LNCaP clone FGC (cell line): ENCODE data around the gene SRGAP3.

Experiments used
- DNase-seq: peaks from one replicate; pipeline ENCODE4 v3.0.0-alpha.2; 2011; ENCODE audit warnings: low read depth
- H3K4me3 ChIP-seq: 2 replicates; pipeline ENCODE4 v1.5.1; 2011; ENCODE audit warnings: mild to moderate bottlenecking, low read depth, low read length, control low read depth
- TF ChIP-seq, protein P1 (sequence below): IDR thresholded peaks from 2 replicates; pipeline ENCODE4 v1.5.1; 2012; ENCODE audit warnings: mild to moderate bottlenecking; ENCODE audit not compliant: control insufficient read depth, insufficient read depth; ENCODE audit errors: extremely low read depth

Gene SRGAP3

DNA sequence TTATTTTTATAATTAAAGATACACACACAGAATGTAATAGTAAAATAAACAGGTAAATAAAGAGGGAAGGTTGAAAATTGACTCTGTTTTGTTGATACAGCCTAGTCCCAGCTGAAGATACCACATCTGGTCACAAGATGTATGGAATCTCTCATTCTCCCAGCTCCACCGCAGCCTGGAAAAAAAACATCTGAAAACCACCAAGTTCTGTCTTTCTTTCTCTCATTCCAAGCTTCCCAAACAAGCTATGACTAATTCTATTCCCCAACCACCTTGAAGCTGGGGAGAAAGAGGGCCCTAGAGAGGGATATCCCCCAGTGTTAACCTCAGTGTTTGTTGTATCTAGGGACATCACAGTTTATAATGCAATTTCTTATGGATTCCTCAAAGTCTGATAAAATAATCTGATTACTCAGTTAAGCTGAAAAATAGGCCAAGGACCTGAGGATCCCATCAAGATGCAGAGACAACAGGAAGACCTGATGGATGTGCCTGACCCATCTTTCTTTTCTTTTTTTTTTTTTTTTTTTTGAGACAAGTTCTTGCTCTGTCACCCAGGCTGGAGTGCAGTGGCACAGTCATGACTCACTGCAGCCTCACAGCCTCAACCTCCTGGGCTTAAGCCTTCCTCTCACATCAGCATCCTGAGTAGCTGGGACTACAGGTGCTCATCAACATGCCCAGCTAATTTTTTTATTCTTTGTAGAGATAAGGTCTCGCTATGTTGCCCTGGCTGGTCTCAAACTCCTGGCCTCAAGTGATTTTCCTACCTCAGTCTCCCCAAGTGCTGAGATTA is 38.1 kb downstream of the SRGAP3 start:
- H3K4me3 ChIP-seq = no peak overlapping the region
- no peak for DNase-seq
- TF ChIP-seq, protein P1, sequence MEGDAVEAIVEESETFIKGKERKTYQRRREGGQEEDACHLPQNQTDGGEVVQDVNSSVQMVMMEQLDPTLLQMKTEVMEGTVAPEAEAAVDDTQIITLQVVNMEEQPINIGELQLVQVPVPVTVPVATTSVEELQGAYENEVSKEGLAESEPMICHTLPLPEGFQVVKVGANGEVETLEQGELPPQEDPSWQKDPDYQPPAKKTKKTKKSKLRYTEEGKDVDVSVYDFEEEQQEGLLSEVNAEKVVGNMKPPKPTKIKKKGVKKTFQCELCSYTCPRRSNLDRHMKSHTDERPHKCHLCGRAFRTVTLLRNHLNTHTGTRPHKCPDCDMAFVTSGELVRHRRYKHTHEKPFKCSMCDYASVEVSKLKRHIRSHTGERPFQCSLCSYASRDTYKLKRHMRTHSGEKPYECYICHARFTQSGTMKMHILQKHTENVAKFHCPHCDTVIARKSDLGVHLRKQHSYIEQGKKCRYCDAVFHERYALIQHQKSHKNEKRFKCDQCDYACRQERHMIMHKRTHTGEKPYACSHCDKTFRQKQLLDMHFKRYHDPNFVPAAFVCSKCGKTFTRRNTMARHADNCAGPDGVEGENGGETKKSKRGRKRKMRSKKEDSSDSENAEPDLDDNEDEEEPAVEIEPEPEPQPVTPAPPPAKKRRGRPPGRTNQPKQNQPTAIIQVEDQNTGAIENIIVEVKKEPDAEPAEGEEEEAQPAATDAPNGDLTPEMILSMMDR = no peak

DNA sequence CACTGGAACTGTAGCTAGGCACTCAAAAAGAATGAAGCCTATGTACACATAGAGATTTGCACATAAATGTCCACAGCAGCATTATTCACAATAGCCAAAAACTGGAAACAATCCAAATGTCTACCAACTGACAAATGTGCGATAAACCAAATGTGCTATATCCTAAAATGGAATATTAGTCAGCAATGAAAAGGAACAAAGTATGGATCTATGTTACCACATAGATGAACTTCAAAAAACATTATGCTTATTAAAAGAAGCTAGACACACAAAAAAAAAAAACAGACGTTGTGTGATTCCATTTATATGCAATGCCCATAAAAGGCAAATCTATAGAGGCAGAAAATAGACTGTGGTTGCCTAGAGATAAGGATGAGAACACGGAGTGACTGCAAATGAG is 39.7 kb downstream of the SRGAP3 start:
- no peak for DNase-seq
- TF ChIP-seq, protein P1 = no peak
- H3K4me3 ChIP-seq = no peak overlapping the region

DNA sequence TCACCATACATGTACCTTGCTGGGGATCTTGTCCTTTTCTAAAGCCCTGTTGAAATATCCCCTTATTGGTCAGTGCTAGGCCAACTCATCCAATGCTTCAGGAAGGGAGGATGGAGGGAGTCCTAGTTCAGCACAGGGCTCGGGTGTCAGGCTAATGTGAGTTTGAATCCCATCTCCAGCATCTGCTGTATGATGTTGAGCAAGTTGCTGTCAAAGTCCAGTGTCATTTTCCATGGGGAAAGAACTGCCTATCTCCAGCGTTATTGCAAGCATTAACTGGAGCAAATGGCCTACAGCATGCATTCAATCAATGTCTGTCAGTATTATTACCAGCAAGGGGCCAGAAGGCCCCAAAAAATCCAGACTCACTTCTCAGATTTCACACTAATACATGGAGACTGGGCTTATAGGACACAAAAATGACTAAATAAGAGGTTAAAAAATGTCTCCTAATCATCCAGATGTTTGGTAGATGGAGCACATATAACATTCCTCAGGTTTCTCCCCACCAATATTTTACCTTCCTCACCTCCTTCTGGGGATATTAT is 40.8 kb downstream of the SRGAP3 start:
- no peak for DNase-seq
- no peak overlapping the region for H3K4me3 ChIP-seq
- TF ChIP-seq, protein P1 = no peak

DNA sequence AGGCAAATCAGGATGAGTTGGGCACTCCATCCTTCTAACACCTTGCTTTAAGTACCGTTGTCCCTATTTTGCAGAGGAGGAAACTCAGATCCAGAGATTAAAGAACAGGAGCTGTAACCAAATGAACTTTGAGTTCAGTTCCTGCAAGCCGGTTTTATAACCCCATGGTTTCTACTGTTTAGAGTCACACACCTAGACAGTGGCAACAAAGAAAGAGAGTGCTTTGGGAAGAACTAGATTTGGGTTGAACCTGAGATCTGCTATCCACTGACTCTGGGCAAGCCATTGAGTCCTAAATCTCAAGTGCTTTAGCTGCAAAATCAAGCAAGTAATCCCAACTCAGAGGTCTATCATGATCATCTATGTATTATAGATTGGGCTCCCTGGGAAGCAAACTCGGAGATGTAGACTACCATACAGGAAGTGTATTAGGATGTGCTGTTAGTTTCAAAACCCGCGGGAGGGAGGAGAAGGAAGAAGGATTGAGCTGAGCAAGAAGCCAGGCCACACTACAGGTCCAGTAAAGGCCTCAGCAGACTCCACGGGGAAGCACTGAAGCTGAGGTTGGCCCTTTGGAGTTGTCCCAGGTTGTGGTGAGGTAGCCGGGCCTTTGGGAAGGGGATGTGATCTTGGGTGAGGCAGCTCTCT is 42.2 kb downstream of the SRGAP3 start:
- DNase-seq = no peak
- no peak overlapping the region for H3K4me3 ChIP-seq
- TF ChIP-seq, protein P1 = no peak

DNA sequence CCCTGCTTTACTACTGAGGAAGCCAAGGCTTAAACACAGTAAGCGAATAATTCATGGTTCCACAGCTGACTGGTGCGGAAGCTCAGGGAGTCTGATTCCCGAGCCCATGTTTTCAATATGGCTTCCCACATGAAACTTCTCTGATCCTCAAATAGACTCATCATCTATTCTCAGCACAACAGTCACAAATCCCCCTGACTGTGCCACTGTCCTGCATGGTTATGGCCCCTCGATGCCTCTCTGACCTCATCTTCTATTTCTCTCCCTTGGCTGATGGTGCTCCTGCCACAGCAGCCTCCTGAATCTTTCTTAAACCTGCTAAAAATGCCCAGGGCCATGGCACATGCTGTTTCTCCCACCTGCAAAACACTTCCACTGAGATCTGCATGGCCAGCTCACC is 43.2 kb downstream of the SRGAP3 start:
- no peak overlapping the region for H3K4me3 ChIP-seq
- DNase-seq = no peak
- TF ChIP-seq, protein P1 = no peak

DNA sequence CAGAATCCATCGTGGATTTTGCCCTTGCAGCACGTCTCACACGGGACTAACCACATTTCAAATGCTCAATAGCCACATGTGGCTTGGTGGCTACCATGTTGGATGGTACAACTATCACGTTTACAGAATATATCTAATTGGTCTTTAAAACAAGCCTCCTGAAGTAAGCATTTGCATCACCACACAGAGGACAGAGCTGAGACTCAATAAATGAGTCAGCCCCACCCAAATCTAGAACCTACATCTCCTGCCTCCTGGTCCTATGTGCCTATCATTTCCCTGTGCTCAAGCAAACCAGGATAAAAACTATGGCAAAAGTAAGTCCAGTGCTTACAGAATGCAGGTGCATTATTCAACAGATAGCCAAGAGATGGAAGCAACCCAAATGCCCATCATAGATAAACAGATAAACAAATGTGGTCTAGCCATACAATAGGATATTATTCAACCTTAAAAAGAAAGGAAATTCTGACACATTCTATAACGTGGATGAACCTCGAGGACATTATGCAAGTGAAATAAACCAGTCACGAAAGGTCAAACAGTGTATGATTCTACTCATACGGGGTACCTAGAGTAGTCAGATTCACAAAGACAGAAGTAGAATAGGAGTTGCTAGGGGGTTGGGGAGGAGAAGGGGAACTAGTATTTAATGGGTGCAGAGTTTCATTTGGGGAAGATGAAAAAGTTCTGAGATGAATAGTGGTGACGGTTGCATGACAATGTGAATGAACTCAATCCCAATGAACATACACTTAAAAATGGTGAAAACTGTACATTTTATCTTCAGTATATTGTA is 43.9 kb downstream of the SRGAP3 start:
- H3K4me3 ChIP-seq = no peak overlapping the region
- TF ChIP-seq, protein P1 = no peak
- DNase-seq = no peak
